ENCODE results near the gene LARP6.

LARP6 gene

GRCh38 chr15:70829371-70830166 is 24.4 kb downstream of the LARP6 start:
- DNase-seq (ENCODE audit: low read depth in 2 of 2) = no peak
- TF ChIP-seq, protein P1, sequence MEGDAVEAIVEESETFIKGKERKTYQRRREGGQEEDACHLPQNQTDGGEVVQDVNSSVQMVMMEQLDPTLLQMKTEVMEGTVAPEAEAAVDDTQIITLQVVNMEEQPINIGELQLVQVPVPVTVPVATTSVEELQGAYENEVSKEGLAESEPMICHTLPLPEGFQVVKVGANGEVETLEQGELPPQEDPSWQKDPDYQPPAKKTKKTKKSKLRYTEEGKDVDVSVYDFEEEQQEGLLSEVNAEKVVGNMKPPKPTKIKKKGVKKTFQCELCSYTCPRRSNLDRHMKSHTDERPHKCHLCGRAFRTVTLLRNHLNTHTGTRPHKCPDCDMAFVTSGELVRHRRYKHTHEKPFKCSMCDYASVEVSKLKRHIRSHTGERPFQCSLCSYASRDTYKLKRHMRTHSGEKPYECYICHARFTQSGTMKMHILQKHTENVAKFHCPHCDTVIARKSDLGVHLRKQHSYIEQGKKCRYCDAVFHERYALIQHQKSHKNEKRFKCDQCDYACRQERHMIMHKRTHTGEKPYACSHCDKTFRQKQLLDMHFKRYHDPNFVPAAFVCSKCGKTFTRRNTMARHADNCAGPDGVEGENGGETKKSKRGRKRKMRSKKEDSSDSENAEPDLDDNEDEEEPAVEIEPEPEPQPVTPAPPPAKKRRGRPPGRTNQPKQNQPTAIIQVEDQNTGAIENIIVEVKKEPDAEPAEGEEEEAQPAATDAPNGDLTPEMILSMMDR (IDR thresholded peaks at IDR 0.05; ENCODE audit: low read depth, low read length) = no peak
- H3K4me3 ChIP-seq (replicated peaks in 1 of 2; ENCODE audit: low read depth in 2 of 2, low read length in 2 of 2) = no peak overlapping the region

DNA sequence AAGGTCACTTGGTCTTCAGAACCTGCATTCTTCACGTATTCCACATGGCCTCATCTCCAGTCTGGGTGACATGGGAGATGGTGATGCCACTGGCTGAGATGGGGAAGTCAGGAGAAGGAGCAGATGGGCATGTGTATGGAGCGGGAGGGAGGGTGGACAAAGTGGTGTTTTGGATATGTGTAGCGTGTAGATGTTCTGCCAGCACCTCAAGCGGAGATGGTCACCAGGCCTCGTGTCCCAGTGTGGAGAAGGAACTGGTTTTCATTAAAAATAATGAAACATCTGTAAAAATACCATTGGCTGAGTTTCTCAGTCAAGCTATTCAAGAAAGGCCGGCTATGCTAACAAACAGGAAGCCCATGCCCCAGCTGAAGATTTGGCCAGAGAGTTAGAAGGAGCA is 26.2 kb downstream of the LARP6 start:
- TF ChIP-seq, protein P1 (IDR thresholded peaks at IDR 0.05; ENCODE audit: low read depth, low read length) = no peak
- no peak for DNase-seq (ENCODE audit: low read depth in 2 of 2)
- H3K4me3 ChIP-seq (replicated peaks in 1 of 2; ENCODE audit: low read depth in 2 of 2, low read length in 2 of 2) = no peak overlapping the region

DNA sequence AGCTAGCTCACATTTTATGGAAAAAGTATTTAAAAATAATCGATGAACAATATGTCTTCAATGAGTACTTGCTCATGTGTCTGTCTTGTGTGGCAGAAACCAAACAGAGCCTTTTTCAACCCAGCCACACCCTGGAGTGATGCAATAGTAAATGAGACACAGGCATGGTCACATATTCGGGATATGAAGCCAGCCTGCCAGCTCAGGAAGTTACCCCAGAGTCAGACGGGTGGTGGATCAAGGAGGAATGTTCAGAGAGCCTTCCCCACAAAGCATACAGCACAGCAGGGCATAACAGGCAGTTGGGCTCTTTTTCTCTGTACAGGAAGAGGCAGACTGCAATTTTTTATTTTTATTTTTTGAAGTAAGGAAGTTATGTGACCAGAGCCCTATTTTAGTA is 27.3 kb downstream of the LARP6 start:
- TF ChIP-seq, protein P1 (IDR thresholded peaks at IDR 0.05; ENCODE audit: low read depth, low read length) = no peak
- DNase-seq (ENCODE audit: low read depth in 2 of 2) = peak; percentile 84 to 93

GRCh38 chr15:70825841-70826240 is 28.1 kb downstream of the LARP6 start:
- H3K4me3 ChIP-seq (replicated peaks in 1 of 2; ENCODE audit: low read depth in 2 of 2, low read length in 2 of 2) = no peak overlapping the region
- no peak for DNase-seq (ENCODE audit: low read depth in 2 of 2)
- TF ChIP-seq, protein P1 (IDR thresholded peaks at IDR 0.05; ENCODE audit: low read depth, low read length) = no peak

More for the DNA sequence above, 27.3 kb downstream of the LARP6 start:
- no peak overlapping the region for H3K4me3 ChIP-seq (replicated peaks in 1 of 2; ENCODE audit: low read depth in 2 of 2, low read length in 2 of 2)

DNA sequence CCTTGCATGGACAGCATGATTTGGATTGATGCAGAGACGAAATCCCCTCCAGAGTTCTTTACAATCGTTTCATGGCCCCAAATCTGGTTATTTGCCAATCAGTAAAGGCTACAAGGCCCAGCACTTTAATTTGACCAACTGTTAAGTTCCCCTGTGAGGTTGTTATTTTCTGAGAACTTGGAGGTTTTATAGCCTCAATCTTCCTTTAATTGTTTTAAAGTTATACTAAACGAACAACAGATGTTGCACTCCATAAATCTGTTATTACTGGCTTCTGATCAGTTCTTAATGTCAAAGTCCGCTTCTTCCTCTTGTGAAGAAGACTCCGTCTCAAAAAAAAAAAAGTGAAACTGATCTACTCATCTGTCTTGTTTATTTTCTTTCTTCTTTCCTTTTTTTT is 30.8 kb downstream of the LARP6 start:
- no peak overlapping the region for H3K4me3 ChIP-seq (replicated peaks in 1 of 2; ENCODE audit: low read depth in 2 of 2, low read length in 2 of 2)
- DNase-seq (ENCODE audit: low read depth in 2 of 2) = no peak
- TF ChIP-seq, protein P1 (IDR thresholded peaks at IDR 0.05; ENCODE audit: low read depth, low read length) = no peak

- TF ChIP-seq, protein P1 (IDR thresholded peaks at IDR 0.05; ENCODE audit: low read depth, low read length) = no peak
- H3K4me3 ChIP-seq (replicated peaks in 1 of 2; ENCODE audit: low read depth in 2 of 2, low read length in 2 of 2) = no peak overlapping the region
- no peak for DNase-seq (ENCODE audit: low read depth in 2 of 2)
These were observed 33.7 kb downstream of the LARP6 start for GRCh38 chr15:70820214-70820613.
